Mesothelial cell of epicardium (in vitro differentiated cells): ENCODE data around the gene MAP1S. TPM values are rescaled to one million over a fixed set of nuclear protein-coding genes. Genes with fewer than 3 reads are reported as not detected.
"Not testable (repeated sequence)": the region's sequence is repeated elsewhere in the genome, so short reads cannot be mapped to it uniquely, and the experiment has no call there.

Source experiments
- DNase-seq, 2 experiments: peaks; one replicate each; pipeline ENCODE4 v3.0.0; 2021; ENCODE audit warnings: low spot score in 2 of 2; ENCODE audit not compliant: unreplicated experiment in 2 of 2
- H3K27ac Mint-ChIP-seq: 2 replicates; pipeline ENCODE4 v1.8.0; 2021; ENCODE audit warnings: mixed read lengths
- H3K27me3 Mint-ChIP-seq: 2 replicates; pipeline ENCODE4 v1.8.0; 2021; ENCODE audit warnings: low read depth, mixed read lengths
- H3K36me3 Mint-ChIP-seq: 2 replicates; pipeline ENCODE4 v1.8.0; 2021; ENCODE audit warnings: mixed read lengths
- H3K4me1 Mint-ChIP-seq: 2 replicates; pipeline ENCODE4 v1.8.0; 2021; ENCODE audit warnings: mixed read lengths
- H3K4me3 Mint-ChIP-seq: 2 replicates; pipeline ENCODE4 v1.8.0; 2021; ENCODE audit warnings: mild to moderate bottlenecking, moderate library complexity, mixed read lengths
- H3K9me3 Mint-ChIP-seq: 2 replicates; pipeline ENCODE4 v1.8.0; 2021; ENCODE audit warnings: mixed read lengths
- total RNA-seq: library from RNA; stranded (reverse); gene quantifications from 3 replicates; pipeline ENCODE4 v1.2.1, GENCODE V29; 2021
- TF ChIP-seq, protein P1 (sequence below): fragments of 200-600 bp; sonication (generic); IDR thresholded peaks from one replicate; pipeline ENCODE4 v1.5.0; 2021; ENCODE audit warnings: antibody characterized with exemption; ENCODE audit not compliant: unreplicated experiment

Gene MAP1S
- total RNA-seq, 1 donor from 2014 or later: 66.1 TPM

DNA sequence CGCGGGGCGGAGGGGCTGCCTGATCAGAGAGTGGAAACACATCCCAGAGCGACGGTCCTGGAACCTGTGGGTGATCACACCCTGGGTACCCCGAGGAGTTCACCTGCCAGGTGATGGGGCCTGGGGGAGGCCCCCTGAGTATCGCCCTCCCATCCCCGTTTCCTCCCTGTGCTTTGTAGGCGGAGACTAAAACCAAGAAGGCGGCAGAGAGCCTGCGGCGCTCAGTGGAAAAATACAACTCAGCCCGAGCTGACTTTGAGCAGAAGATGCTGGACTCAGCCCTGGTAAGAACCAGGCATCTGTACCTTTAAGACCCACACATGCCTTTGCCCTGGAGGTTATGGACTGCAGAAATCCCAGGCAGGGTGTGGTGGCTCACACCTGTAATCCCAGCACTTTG is 51.3 kb downstream of the MAP1S start:
- TF ChIP-seq, protein P1, sequence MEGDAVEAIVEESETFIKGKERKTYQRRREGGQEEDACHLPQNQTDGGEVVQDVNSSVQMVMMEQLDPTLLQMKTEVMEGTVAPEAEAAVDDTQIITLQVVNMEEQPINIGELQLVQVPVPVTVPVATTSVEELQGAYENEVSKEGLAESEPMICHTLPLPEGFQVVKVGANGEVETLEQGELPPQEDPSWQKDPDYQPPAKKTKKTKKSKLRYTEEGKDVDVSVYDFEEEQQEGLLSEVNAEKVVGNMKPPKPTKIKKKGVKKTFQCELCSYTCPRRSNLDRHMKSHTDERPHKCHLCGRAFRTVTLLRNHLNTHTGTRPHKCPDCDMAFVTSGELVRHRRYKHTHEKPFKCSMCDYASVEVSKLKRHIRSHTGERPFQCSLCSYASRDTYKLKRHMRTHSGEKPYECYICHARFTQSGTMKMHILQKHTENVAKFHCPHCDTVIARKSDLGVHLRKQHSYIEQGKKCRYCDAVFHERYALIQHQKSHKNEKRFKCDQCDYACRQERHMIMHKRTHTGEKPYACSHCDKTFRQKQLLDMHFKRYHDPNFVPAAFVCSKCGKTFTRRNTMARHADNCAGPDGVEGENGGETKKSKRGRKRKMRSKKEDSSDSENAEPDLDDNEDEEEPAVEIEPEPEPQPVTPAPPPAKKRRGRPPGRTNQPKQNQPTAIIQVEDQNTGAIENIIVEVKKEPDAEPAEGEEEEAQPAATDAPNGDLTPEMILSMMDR: no peak
- Mint-ChIP-seq H3K9me3 (no peaks in the 10 kb centered on the region), H3K4me1 (peaks cover 5% of the 10 kb centered on the region), H3K27me3 (peaks cover 10% of the 10 kb centered on the region), H3K4me3 (no peak overlapping the region), H3K36me3 (no peaks in the 10 kb centered on the region), H3K27ac (no peak overlapping the region)
- DNase-seq: no peak

- Mint-ChIP-seq H3K4me3 (no peak overlapping the region), H3K9me3 (no peaks in the 10 kb centered on the region), H3K27me3 (peaks cover 12% of the 10 kb centered on the region), H3K27ac (no peak overlapping the region), H3K36me3 (no peaks in the 10 kb centered on the region), H3K4me1 (no peaks in the 10 kb centered on the region)
- no peak for DNase-seq
- TF ChIP-seq, protein P1: no peak
These were observed 52.9 kb downstream of the MAP1S start for GRCh38 chr19:17772172-17772571.

GRCh38 chr19:17775245-17775927 is 56.1 kb downstream of the MAP1S start:
- Mint-ChIP-seq H3K4me1 (peaks cover 5% of the 10 kb centered on the region), H3K27me3 (peaks cover 31% of the 10 kb centered on the region), H3K9me3 (no peaks in the 10 kb centered on the region), H3K27ac (no peak overlapping the region), H3K4me3 (no peak overlapping the region), H3K36me3 (no peaks in the 10 kb centered on the region)
- TF ChIP-seq, protein P1: peak; percentile 69
- peak in 1 of 2 experiments; percentile 64 for DNase-seq

- H3K36me3 Mint-ChIP-seq: no peaks in the 10 kb centered on the region
- no peak overlapping the region for H3K27ac Mint-ChIP-seq
- H3K27me3 Mint-ChIP-seq: peaks cover 31% of the 10 kb centered on the region
- no peak overlapping the region for H3K4me3 Mint-ChIP-seq
- no peaks in the 10 kb centered on the region for H3K9me3 Mint-ChIP-seq
- peaks cover 5% of the 10 kb centered on the region for H3K4me1 Mint-ChIP-seq
- TF ChIP-seq, protein P1: no peak
- DNase-seq: no peak
These were observed 56.9 kb downstream of the MAP1S start for GRCh38 chr19:17775991-17776803.

GRCh38 chr19:17777840-17778239 is 58.6 kb downstream of the MAP1S start:
- not testable (repeated sequence) for H3K4me1 Mint-ChIP-seq, DNase-seq, H3K27ac Mint-ChIP-seq, H3K9me3 Mint-ChIP-seq, H3K36me3 Mint-ChIP-seq
- Mint-ChIP-seq H3K27me3 (peaks cover 31% of the 10 kb centered on the region), H3K4me3 (peak overlapping the region; percentile 47)
